ENCODE results near the gene TNFRSF11A.

TNFRSF11A gene

DNA sequence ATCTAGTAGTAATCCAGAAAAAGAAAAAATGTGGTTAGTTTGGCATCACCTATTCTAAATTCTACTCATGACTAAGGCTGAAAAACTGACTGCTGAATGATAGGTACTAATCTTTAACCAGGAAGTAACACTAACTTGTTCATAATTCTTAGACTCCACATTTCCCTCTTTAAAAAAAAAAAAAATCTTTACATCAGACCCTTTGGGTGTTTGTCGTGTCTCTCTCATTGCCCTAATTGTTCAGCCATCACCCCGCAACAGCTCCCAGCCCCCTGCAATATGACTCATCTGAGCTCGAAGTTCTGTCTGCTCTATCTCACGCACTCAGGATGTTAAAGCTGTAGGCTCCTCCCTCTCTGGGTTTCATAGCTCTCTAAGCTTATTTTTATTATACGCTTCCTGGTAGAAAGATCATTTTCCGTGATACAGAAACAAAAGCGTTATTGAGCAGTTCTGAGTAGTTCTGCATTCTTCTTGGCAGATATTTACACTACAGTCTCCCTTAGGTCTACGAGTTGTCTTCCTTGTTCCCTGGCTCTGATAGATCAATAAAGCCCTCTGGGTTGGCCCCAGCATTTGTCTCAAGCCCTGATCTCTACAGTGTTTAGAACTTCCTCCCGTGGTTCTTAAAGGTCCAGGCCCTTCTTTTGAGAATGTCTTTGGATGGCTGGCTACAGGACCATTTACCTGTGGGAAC is 95.6 kb downstream of the TNFRSF11A start:
- Histone ChIP-seq H2AK5ac (ENCODE audit: low read length) (no peak overlapping the region), H3K4ac (ENCODE audit: low read depth, low read length) (no peak overlapping the region), H2BK12ac (ENCODE audit: low read length) (no peak overlapping the region), H3K14ac (ENCODE audit: low read length) (no peak overlapping the region), H3K27ac (ENCODE audit: low read depth, low read length) (no peak overlapping the region), H4K8ac (ENCODE audit: low read depth, low read length) (no peak overlapping the region), H3K4me3 (ENCODE audit: low read depth, low read length) (no peak overlapping the region), H3K4me2 (ENCODE audit: low read length) (no peak overlapping the region), H4K12ac (ENCODE audit: low read depth, low read length) (no peak overlapping the region), H2AFZ (ENCODE audit: insufficient read depth, low read length, poor library complexity) (no peak overlapping the region), H2BK5ac (ENCODE audit: low read depth, low read length, poor library complexity) (no peak overlapping the region), H4K91ac (ENCODE audit: low read depth, low read length) (no peak overlapping the region), H3K18ac (ENCODE audit: low read length) (no peak overlapping the region), H3K23ac (ENCODE audit: low read length) (no peak overlapping the region), H3K4me1 (ENCODE audit: control insufficient read depth in 1 of 2, insufficient read depth in 2 of 2, low read length in 2 of 2) (no peaks in the 10 kb centered on the region), H3K9ac (ENCODE audit: low read length) (no peak overlapping the region), H2BK120ac (ENCODE audit: insufficient read depth, low read length, poor library complexity) (no peak overlapping the region), H3K36me3 (ENCODE audit: control insufficient read depth in 1 of 2, insufficient read depth in 2 of 2, low read length in 2 of 2) (no peaks in the 10 kb centered on the region), H3K9me3 (ENCODE audit: insufficient read depth, low read depth, low read length) (no peaks in the 10 kb centered on the region), H3K79me2 (ENCODE audit: control insufficient read depth, insufficient read depth, low read length, poor library complexity) (no peaks in the 10 kb centered on the region), H3K79me1 (ENCODE audit: low read length) (no peaks in the 10 kb centered on the region), H3K27me3 (ENCODE audit: insufficient read depth, low read length) (no peaks in the 10 kb centered on the region)
- WGBS (ENCODE audit: extremely low coverage, insufficient coverage, insufficient read length): no CpG with 5 or more reads among the region's 9 CpGs
- DNase-seq: peak; percentile 37 to 64

DNA sequence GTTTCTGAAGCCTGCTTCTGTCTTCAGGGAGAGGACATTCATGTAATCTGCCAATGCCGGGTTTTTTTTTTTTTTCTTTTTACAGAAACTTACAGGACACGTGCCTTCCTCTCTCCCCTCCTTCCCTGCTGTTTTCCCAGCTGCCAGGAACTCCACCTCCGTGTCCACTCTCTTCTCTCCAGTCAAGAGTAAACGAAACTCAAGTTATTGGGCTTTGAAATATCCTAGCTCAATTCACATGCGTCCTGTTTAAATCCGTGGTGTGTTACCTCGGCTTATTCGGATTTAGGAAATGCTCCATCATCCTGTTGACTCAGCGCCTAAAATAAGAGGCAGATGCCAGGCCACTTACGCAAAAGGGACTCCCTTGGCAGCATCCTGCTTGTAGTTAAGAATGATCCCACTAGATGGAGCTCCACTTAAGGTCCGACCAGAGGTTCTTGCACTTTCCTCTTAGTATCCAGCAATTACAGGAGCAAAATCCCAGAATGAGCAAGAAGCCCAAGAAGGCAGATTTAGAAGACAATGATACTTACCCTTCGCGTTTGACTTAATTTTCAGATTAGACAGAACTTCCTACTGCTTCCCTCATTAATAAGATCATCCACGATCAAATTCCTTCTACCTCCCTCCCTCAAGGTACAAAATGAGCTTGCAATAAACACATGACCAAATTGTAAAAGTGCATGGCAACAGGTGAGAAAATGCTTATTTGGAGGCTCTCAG is 100.5 kb downstream of the TNFRSF11A start:
- no peak overlapping the region for H4K12ac ChIP-seq (ENCODE audit: low read depth, low read length)
- no peak overlapping the region for H3K23ac ChIP-seq (ENCODE audit: low read length)
- H2BK5ac ChIP-seq (ENCODE audit: low read depth, low read length, poor library complexity): no peak overlapping the region
- H3K4ac ChIP-seq (ENCODE audit: low read depth, low read length): no peak overlapping the region
- H3K9ac ChIP-seq (ENCODE audit: low read length): no peak overlapping the region
- H3K18ac ChIP-seq (ENCODE audit: low read length): no peak overlapping the region
- H3K9me3 ChIP-seq (ENCODE audit: insufficient read depth, low read depth, low read length): no peaks in the 10 kb centered on the region
- no peak overlapping the region for H2AFZ ChIP-seq (ENCODE audit: insufficient read depth, low read length, poor library complexity)
- H3K27me3 ChIP-seq (ENCODE audit: insufficient read depth, low read length): no peaks in the 10 kb centered on the region
- no peaks in the 10 kb centered on the region for H3K79me1 ChIP-seq (ENCODE audit: low read length)
- no peak overlapping the region for H2BK120ac ChIP-seq (ENCODE audit: insufficient read depth, low read length, poor library complexity)
- no peaks in the 10 kb centered on the region for H3K4me1 ChIP-seq (ENCODE audit: control insufficient read depth in 1 of 2, insufficient read depth in 2 of 2, low read length in 2 of 2)
- H3K36me3 ChIP-seq (ENCODE audit: control insufficient read depth in 1 of 2, insufficient read depth in 2 of 2, low read length in 2 of 2): no peaks in the 10 kb centered on the region
- H3K27ac ChIP-seq (ENCODE audit: low read depth, low read length): no peak overlapping the region
- no peak overlapping the region for H2BK12ac ChIP-seq (ENCODE audit: low read length)
- no peak overlapping the region for H3K14ac ChIP-seq (ENCODE audit: low read length)
- peak overlapping the region; percentile 75 for H3K4me2 ChIP-seq (ENCODE audit: low read length)
- no peak overlapping the region for H2AK5ac ChIP-seq (ENCODE audit: low read length)
- no peak overlapping the region for H4K91ac ChIP-seq (ENCODE audit: low read depth, low read length)
- no peaks in the 10 kb centered on the region for H3K79me2 ChIP-seq (ENCODE audit: control insufficient read depth, insufficient read depth, low read length, poor library complexity)
- DNase-seq: peak; percentile 88 to 98
- no peak overlapping the region for H4K8ac ChIP-seq (ENCODE audit: low read depth, low read length)
- H3K4me3 ChIP-seq (ENCODE audit: low read depth, low read length): no peak overlapping the region
- WGBS (ENCODE audit: extremely low coverage, insufficient coverage, insufficient read length): no CpG with 5 or more reads among the region's 14 CpGs

DNA sequence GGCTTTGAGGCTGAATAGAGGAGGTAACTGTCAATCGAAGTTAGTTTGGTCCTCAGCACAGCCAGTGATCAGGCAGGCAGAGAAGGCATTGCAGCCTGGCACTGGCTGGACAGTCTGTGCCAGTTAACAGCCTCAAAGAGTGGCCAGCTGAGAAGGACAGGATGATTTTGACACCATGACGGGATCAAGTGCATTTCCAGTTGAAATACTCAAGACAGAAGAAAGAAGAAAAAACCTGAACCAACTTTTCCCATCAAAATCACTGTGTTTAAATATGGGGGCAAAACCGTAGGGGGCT is 101.0 kb downstream of the TNFRSF11A start:
- H2AFZ ChIP-seq (ENCODE audit: insufficient read depth, low read length, poor library complexity): no peak overlapping the region
- no peak overlapping the region for H2BK5ac ChIP-seq (ENCODE audit: low read depth, low read length, poor library complexity)
- H3K4me3 ChIP-seq (ENCODE audit: low read depth, low read length): no peak overlapping the region
- no peak overlapping the region for H4K8ac ChIP-seq (ENCODE audit: low read depth, low read length)
- no peak overlapping the region for H3K9ac ChIP-seq (ENCODE audit: low read length)
- H3K4me1 ChIP-seq (ENCODE audit: control insufficient read depth in 1 of 2, insufficient read depth in 2 of 2, low read length in 2 of 2): no peaks in the 10 kb centered on the region
- H3K4me2 ChIP-seq (ENCODE audit: low read length): no peak overlapping the region
- H2AK5ac ChIP-seq (ENCODE audit: low read length): no peak overlapping the region
- no peak overlapping the region for H3K14ac ChIP-seq (ENCODE audit: low read length)
- H3K18ac ChIP-seq (ENCODE audit: low read length): no peak overlapping the region
- no peak for DNase-seq
- no peaks in the 10 kb centered on the region for H3K9me3 ChIP-seq (ENCODE audit: insufficient read depth, low read depth, low read length)
- H3K27ac ChIP-seq (ENCODE audit: low read depth, low read length): no peak overlapping the region
- H4K12ac ChIP-seq (ENCODE audit: low read depth, low read length): no peak overlapping the region
- no peaks in the 10 kb centered on the region for H3K27me3 ChIP-seq (ENCODE audit: insufficient read depth, low read length)
- H2BK12ac ChIP-seq (ENCODE audit: low read length): no peak overlapping the region
- no CpG with 5 or more reads among the region's 3 CpGs for WGBS (ENCODE audit: extremely low coverage, insufficient coverage, insufficient read length)
- H3K4ac ChIP-seq (ENCODE audit: low read depth, low read length): no peak overlapping the region
- no peaks in the 10 kb centered on the region for H3K79me1 ChIP-seq (ENCODE audit: low read length)
- H4K91ac ChIP-seq (ENCODE audit: low read depth, low read length): no peak overlapping the region
- H3K79me2 ChIP-seq (ENCODE audit: control insufficient read depth, insufficient read depth, low read length, poor library complexity): no peaks in the 10 kb centered on the region
- H3K36me3 ChIP-seq (ENCODE audit: control insufficient read depth in 1 of 2, insufficient read depth in 2 of 2, low read length in 2 of 2): no peaks in the 10 kb centered on the region
- H2BK120ac ChIP-seq (ENCODE audit: insufficient read depth, low read length, poor library complexity): no peak overlapping the region
- H3K23ac ChIP-seq (ENCODE audit: low read length): no peak overlapping the region

DNA sequence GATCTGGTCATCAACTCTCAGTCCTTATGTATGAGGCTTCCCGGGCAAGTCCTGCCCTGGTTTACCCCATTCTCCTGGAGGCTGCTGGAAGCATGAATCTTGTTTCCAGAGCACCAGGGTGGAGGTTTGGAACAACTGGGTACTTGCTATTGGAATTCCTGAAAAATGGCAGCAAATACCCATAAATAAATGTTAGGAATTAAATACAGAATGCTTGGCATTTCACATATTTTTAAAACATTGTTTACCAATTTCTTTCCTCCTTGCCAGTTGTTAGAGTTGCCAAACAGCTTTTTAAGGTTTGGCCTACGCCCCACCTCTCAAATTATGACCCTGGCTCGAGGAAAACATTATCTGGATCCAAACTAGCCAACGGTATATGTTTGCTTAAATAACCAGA is 107.1 kb downstream of the TNFRSF11A start:
- no CpG with 5 or more reads among the region's 4 CpGs for WGBS (ENCODE audit: extremely low coverage, insufficient coverage, insufficient read length)
- DNase-seq: peak in 1 of 2 donors; percentile 57
- H3K4me2 ChIP-seq (ENCODE audit: low read length): no peak overlapping the region

More for the DNA sequence above, 107.1 kb downstream of the TNFRSF11A start:
- Histone ChIP-seq H3K4me1 (ENCODE audit: control insufficient read depth in 1 of 2, insufficient read depth in 2 of 2, low read length in 2 of 2) (peaks cover 0 to 2% of the 10 kb centered on the region in 2 experiments), H3K23ac (ENCODE audit: low read length) (no peak overlapping the region), H2AFZ (ENCODE audit: insufficient read depth, low read length, poor library complexity) (no peak overlapping the region), H3K9me3 (ENCODE audit: insufficient read depth, low read depth, low read length) (no peaks in the 10 kb centered on the region), H2BK5ac (ENCODE audit: low read depth, low read length, poor library complexity) (no peak overlapping the region), H3K79me1 (ENCODE audit: low read length) (no peaks in the 10 kb centered on the region), H3K18ac (ENCODE audit: low read length) (no peak overlapping the region), H4K12ac (ENCODE audit: low read depth, low read length) (no peak overlapping the region), H2BK12ac (ENCODE audit: low read length) (no peak overlapping the region), H3K36me3 (ENCODE audit: control insufficient read depth in 1 of 2, insufficient read depth in 2 of 2, low read length in 2 of 2) (no peaks in the 10 kb centered on the region), H3K4me3 (ENCODE audit: low read depth, low read length) (no peak overlapping the region), H3K27me3 (ENCODE audit: insufficient read depth, low read length) (no peaks in the 10 kb centered on the region), H3K9ac (ENCODE audit: low read length) (no peak overlapping the region), H2AK5ac (ENCODE audit: low read length) (no peak overlapping the region), H3K14ac (ENCODE audit: low read length) (no peak overlapping the region), H4K8ac (ENCODE audit: low read depth, low read length) (no peak overlapping the region), H3K79me2 (ENCODE audit: control insufficient read depth, insufficient read depth, low read length, poor library complexity) (no peaks in the 10 kb centered on the region), H3K27ac (ENCODE audit: low read depth, low read length) (no peak overlapping the region), H3K4ac (ENCODE audit: low read depth, low read length) (no peak overlapping the region), H2BK120ac (ENCODE audit: insufficient read depth, low read length, poor library complexity) (no peak overlapping the region), H4K91ac (ENCODE audit: low read depth, low read length) (no peak overlapping the region)

Measured in trophoblast cell (in vitro differentiated cells and primary cell).